ENCODE measurements around the gene ADAMTS9.

ADAMTS9 gene

GRCh38 chr3:64687781-64688604 is at the start of gene ADAMTS9:
Gene ADAMTS9 (minus strand): TSS chr3:64688000. CDS start chr3:64687657, 343 bp downstream.
- peak; percentile 94 for DNase-seq

GRCh38 chr3:64732576-64732975 is 44.8 kb upstream of the ADAMTS9 start:
- DNase-seq = no peak

- DNase-seq = no peak
Measured at GRCh38 chr3:64730681-64731080, 42.9 kb upstream of the ADAMTS9 start.

- no peak for DNase-seq
Measured at GRCh38 chr3:64728994-64729393, 41.2 kb upstream of the ADAMTS9 start.

GRCh38 chr3:64728428-64728827 is 40.6 kb upstream of the ADAMTS9 start:
- DNase-seq = no peak

GRCh38 chr3:64726414-64727090 is 38.8 kb upstream of the ADAMTS9 start:
- no peak for DNase-seq

- DNase-seq = no peak
Measured at GRCh38 chr3:64718976-64719375, 31.2 kb upstream of the ADAMTS9 start.

- DNase-seq = no peak
Measured at GRCh38 chr3:64717872-64718613, 30.2 kb upstream of the ADAMTS9 start.

GRCh38 chr3:64717411-64717810 is 29.6 kb upstream of the ADAMTS9 start:
- no peak for DNase-seq

- DNase-seq = no peak
Measured at GRCh38 chr3:64716110-64716710, 28.4 kb upstream of the ADAMTS9 start.

GRCh38 chr3:64715211-64715982 is 27.6 kb upstream of the ADAMTS9 start:
- DNase-seq = no peak

- no peak for DNase-seq
Measured at GRCh38 chr3:64708456-64708855, 20.7 kb upstream of the ADAMTS9 start.

- DNase-seq = no peak
Measured at GRCh38 chr3:64705946-64706345, 18.1 kb upstream of the ADAMTS9 start.

- DNase-seq = no peak
Measured at GRCh38 chr3:64696896-64697295, 9.1 kb upstream of the ADAMTS9 start.

- no peak for DNase-seq
Measured at GRCh38 chr3:64694114-64694513, 6.3 kb upstream of the ADAMTS9 start.

GRCh38 chr3:64693031-64693430 is 5.2 kb upstream of the ADAMTS9 start:
- no peak for DNase-seq

- no peak for DNase-seq
Measured at GRCh38 chr3:64691051-64691450, 3.3 kb upstream of the ADAMTS9 start.

- DNase-seq = no peak
Measured at GRCh38 chr3:64687086-64687780, 567 bp downstream of the ADAMTS9 start.

- DNase-seq = no peak
Measured at GRCh38 chr3:64686446-64686908, 1.3 kb downstream of the ADAMTS9 start.

GRCh38 chr3:64685800-64686445 is 1.9 kb downstream of the ADAMTS9 start:
- peak; percentile 96 for DNase-seq

- no peak for DNase-seq
Measured at GRCh38 chr3:64685331-64685799, 2.4 kb downstream of the ADAMTS9 start.
